H1 (cell line): ENCODE results near the gene ARMC7. TPM values are rescaled to one million over a fixed set of nuclear protein-coding genes. Genes with fewer than 3 reads are reported as not detected.

Experiments used
- BACH1 ChIP-seq: IDR thresholded peaks from 2 replicates; pipeline ENCODE4 v1.6.1; 2012; ENCODE audit warnings: low read length, improper control_type of control experiment
- BRCA1 ChIP-seq: IDR thresholded peaks from 2 replicates; pipeline ENCODE4 v1.6.1; 2012; ENCODE audit warnings: low read depth, low read length, improper control_type of control experiment
- CBX5 ChIP-seq: fragments of 300-800, 300-1000 bp; sonication (generic); IDR thresholded peaks from 2 replicates; pipeline ENCODE4 v1.7.1; 2016; ENCODE audit warnings: antibody characterized with exemption, low read length, low read depth
- CHD7 ChIP-seq: fragments of 300-600 bp; sonication (generic); IDR thresholded peaks from 2 replicates; pipeline ENCODE4 v1.7.1; 2012; ENCODE audit warnings: low read length, moderate library complexity, mild to moderate bottlenecking, inconsistent platforms; ENCODE audit not compliant: insufficient replicate concordance
- JUND ChIP-seq: IDR thresholded peaks from 2 replicates; pipeline ENCODE4 v1.6.1; 2011; ENCODE audit warnings: mild to moderate bottlenecking, improper control_type of control experiment, low read length
- KDM4A ChIP-seq: IDR thresholded peaks from one replicate; pipeline ENCODE4 v1.7.1; 2012; ENCODE audit warnings: low read depth, mild to moderate bottlenecking, moderate library complexity, low read length, inconsistent platforms; ENCODE audit not compliant: severe bottlenecking
- PHF8 ChIP-seq: fragments of 200-600 bp; sonication (generic); conservative IDR thresholded peaks from 2 replicates; pipeline ENCODE4 v1.7.1; 2012; ENCODE audit warnings: low read depth, mild to moderate bottlenecking, inconsistent platforms, low read length, moderate library complexity
- POLR2A ChIP-seq, 2 experiments: IDR thresholded peaks; 1 replicate in 1 of 2; 2 replicates in 1 of 2; pipeline ENCODE4 v1.6.1; 2011; ENCODE audit warnings: low read depth in 2 of 2, low read length in 2 of 2, mild to moderate bottlenecking in 2 of 2; ENCODE audit errors: control extremely low read depth in 1 of 2
- RBBP5 ChIP-seq: IDR thresholded peaks from 2 replicates; pipeline ENCODE4 v1.7.1; 2012; ENCODE audit warnings: low read depth, mild to moderate bottlenecking, inconsistent platforms, low read length, moderate library complexity, borderline replicate concordance
- SRF ChIP-seq: IDR thresholded peaks from 2 replicates; pipeline ENCODE4 v1.6.1; 2011; ENCODE audit warnings: mild to moderate bottlenecking, low read depth, low read length, moderate library complexity
- polyA plus RNA-seq, 7 experiments: library from polyadenylated mRNA; depleted of rRNA in 3 of 7; stranded (reverse) in 5 of 7; unstranded in 2 of 7; fragments of >200 nt in 5 of 7; fragments of 200-250 nt in 2 of 7; gene quantifications; 1 replicate in 5 of 7; 2 replicates in 1 of 7; 4 replicates in 1 of 7; pipeline versions ENCODE4 v1.2.1 to v1.2.3, GENCODE V29; 2011 to 2013; ENCODE audit warnings: missing spikeins in 2 of 7, mixed read lengths in 2 of 7
- total RNA-seq: library from RNA; stranded (reverse); fragmentation: NEBNext Ultra II Directional; extraction: Animal tissue kit (Norgen Biotek cat#: 25700); gene quantifications from 2 replicates; pipeline ENCODE4 v1.2.1, GENCODE V29; 2021

Gene ARMC7
- total and polyA plus RNA-seq, 2 of the 8 experiments (the other 6 are each of a cell fraction or from before 2014, with no cell fraction given) = 9.8 to 13.6 TPM

- TF ChIP-seq CHD7 (no peak), POLR2A (IDR thresholded peaks at IDR 0.05; ENCODE audit: control extremely low read depth in 1 of 2, low read depth in 2 of 2, low read length in 2 of 2) (no peak), BRCA1 (no peak), JUND (no peak), BACH1 (no peak), SRF (no peak), CBX5 (no peak), RBBP5 (no peak), PHF8 (no peak), KDM4A (no peak)
Measured at GRCh38 chr17:75124041-75124818, 14.5 kb downstream of the ARMC7 start (continued).
